Measurements from ENCODE around the gene C3orf70.

The C3orf70 gene

DNA sequence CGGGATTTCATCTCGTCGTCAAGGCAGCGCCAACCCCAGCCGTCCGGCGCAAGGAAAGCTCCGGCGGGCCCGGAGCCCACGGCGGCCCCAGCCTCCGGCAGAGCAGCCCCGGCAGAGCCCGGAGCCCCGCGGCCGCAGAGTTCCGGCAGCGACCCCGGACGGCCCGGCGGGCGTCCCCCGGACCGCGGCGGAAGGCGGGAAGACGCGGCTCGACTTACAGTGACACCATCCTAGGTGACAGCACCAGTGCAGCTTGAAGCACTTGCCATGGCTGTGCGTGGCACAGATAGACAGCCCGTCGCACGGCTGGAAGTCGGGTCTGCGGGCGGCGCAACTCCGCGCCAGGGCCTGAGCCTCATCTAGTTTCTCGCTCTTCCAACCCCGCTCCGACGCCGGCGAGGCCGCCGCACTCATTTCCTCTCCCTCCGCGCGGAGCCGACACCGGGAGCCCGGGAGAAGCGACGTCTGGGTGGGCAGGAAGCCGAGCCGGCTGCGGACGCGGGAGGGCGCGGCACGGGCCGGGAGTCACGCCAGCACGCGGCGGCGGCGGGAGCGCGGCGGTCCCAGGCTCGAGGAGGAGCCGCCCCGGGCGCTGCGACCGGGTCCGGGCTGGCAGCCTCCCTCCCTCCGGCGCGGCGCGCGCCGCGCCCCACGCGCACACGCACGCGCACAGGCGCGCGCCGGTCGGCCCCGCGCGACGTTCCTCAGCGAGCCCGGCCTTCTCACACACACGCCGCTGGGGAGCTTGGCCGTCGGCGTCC lies at the start of gene C3orf70:
C3orf70 (minus strand) TSS at position 651 of the 761 bp plus-strand sequence; CDS start at position 414, 237 bp downstream.
- DNase-seq = peak in 1 of 2 experiments; percentile 17

DNA sequence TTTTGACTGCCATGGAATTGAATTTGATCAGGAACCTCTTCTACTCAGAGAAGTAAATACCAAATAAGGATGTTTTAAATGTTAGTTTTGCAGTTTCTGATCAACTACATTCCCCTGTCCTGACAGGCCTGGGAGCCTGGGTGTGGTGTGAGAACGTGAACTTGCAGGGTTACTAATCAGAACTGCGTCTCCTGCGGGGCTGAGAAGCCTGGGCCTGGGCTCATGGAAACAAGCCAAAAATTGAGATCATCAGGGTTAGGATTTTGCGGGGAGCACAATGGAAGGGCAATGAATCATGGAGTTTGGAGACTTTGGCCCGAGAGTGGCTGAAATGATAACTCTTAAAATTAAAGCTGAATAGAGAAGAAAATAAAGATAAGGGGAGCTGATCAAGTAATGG lies 47.8 kb upstream of the C3orf70 start:
- DNase-seq = no peak

DNA sequence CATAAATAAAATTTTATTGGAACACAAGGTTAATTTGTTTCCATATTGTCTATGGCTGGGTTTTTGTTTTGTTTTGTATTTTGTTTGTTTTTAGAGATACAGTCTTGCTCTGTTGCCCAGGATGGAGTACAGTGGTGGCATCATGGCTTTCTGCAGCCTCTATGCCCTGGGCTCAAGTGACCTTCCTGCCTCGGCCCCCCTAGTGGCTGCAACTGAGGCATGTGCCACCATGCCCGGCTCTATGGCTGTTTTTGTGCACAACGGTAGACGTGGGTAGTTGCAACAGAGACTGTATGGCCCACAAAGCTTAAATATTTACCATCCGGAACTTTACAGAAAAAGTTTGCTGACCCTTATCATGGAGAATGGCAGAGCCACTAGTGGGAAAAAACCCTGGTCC lies 46.8 kb upstream of the C3orf70 start:
- no peak for DNase-seq

DNA sequence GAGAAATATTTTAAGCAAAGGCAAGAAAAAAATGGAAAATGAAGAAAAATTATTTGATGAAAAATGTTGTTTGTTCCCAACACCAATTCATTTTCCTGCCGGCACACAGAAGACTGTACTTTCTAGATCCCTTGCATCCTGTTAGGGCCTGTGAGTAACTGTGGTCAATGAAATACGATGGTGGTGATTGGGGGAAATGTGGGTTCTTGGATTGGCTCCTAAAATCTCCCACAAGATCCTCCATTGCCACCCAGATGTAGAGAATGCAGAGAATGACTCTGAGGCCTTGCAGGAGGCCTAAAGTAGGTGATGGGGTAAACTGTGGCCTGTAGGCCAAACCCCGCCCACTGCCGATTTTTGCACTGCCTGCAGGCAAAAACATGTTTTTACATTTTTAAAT lies 46.3 kb upstream of the C3orf70 start:
- DNase-seq = no peak

DNA sequence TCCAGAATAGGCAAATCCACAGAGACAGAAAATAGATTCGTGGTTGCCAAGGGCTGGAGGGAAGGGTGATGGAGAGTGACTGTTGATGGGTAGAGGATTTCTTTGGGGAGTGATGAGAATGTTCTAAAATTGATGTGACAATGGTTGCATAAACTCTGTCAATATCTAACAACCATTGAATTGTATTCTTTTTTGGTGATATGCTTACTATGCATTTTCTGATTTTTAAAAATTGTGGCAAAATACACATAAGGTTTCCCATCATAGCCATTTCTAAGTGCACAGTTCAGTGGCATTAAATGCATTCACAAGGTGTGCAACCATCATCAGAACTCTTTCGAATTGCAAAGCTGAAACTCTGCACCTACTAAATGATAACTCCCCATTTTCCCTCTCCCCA lies 44.2 kb upstream of the C3orf70 start:
- DNase-seq = no peak

DNA sequence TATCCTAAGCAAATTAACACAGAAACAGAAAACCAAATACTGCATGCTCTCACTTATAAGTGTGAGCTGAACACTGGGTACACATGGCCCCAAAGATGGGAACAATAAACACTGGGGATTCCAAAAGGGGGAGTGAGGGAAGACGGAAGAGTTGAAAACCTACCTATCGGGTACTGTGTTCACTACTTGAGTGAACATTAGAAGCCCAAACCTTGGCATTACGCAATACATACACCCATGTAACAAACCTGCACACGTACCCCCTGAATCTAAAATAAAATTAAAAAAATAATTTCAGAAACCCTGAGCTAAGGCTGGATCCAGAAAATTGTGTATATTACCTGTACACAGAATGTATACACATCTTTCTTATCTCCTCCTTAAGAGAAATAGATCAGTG lies 42.8 kb upstream of the C3orf70 start:
- no peak for DNase-seq

DNA sequence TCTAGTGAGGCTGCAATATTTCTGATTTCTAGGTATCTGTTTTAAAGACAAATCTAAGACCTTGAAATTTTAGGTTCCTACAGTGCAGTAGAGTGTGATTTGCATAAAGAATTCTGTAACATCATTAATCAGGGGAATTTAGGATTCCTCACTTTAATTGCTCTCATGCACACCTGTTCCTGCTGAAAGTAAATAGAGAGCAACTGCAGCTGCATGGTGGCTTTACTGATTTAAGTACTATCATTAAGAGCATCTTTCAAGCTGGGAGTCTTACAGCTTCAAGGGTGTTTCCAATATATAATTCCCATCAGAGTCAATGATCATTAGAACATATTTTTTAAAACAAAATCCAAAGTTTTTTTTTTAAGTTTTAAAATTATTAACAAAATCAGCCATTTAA lies 36.0 kb upstream of the C3orf70 start:
- no peak for DNase-seq

- DNase-seq = no peak
These were observed 34.5 kb upstream of the C3orf70 start for GRCh38 chr3:185187391-185187790.

- DNase-seq = peak in 1 of 2 experiments; percentile 15
These were observed 24.0 kb upstream of the C3orf70 start for GRCh38 chr3:185176750-185177359.

DNA sequence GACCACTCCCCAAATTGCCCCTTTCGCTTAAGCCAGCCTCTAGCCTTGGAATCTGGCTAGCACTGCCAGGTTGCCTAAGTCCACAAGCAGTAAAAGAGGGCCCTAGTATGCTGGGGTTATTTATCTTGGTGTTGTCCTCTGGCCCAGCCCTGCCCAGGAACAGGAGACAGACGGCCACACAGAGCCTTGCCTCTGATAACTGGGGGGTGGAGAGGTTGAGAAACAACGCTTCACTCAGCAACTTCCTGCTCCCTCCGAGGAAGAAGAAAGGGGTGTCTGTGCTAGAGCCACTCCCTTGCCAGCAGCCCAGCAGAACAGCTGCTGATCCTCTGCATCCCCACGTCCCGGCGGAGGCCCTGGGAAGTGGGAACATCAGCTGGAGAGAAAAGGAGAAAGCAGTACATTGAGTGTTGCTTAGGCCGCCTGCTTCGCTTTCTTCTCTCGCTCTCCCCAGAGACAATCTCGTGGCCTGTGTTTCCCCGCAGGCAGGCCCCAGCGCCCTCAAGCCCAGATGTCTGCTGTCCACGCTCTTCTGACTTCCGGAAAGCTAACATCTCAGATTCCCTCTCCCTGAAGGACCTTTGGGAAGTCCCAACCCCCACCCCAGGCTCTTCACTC lies 22.6 kb upstream of the C3orf70 start:
- no peak for DNase-seq

DNA sequence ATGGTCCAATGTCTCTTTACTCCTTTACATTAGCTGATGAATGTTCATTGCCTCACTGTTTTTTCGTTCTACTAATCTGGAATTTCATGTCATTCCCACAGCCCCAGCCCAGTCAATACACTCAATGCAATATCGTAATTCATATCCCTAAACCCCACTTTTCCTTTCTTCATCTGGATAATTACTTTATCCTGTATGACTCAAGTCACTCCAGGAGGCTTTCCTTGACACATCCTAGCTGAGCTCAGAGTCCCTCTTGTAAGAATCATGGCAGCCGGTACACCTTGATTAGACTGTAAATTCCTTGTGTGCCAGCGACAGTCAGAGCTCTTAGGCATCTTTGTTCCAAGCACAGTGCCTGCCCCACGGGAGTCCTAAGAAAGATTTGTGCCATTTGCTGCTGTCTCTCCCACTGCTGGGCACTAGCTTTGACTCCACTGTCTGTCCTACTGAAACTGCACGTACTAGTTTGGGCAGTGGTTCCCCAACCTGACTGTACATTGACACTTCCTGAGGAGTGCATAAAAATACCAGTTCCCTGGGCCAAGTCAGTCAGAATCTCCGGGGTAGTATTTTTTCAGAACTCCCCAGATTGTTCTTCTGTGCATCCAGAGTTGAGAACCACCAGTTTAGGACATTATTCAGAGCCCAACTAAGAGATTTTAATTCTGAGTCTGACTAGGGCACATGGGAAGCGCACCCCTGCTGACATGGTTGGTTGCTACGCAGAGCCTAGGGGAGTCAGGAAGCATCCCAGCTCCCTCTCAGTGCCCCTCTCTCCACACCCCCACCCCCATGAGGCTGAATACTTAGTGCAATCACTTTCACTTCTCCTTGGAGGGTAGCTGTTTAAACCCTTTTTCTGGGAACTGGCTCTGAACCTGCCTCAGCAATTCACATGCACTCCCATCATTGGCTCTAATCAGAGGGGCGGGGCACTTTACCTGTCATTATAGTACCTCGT lies 19.5 kb upstream of the C3orf70 start:
- DNase-seq = no peak

- DNase-seq = no peak
These were observed 11.8 kb upstream of the C3orf70 start for GRCh38 chr3:185164428-185165217.

- DNase-seq = no peak
These were observed 9.8 kb upstream of the C3orf70 start for GRCh38 chr3:185162634-185163033.

GRCh38 chr3:185161761-185162160 lies 8.9 kb upstream of the C3orf70 start:
- DNase-seq = no peak

DNA sequence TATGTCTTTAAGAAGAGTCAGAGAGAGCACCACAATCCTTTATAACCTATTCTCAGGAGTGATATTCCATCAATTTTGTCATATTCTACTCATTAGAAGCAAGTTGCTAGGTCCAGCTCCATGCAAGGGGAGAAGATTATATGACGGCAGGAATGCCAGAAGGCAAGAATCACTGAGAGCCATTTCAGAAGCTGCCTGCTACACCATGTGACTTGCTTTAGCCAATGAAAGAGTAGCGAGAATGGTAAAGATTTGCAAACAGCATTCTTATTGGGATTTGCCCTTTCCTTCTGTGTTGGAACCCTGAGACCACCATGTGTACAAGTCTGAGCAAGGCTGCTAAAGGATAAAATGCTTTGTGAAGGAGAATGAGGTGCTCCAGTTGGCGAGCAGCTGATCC lies 4.5 kb upstream of the C3orf70 start:
- DNase-seq = no peak

DNA sequence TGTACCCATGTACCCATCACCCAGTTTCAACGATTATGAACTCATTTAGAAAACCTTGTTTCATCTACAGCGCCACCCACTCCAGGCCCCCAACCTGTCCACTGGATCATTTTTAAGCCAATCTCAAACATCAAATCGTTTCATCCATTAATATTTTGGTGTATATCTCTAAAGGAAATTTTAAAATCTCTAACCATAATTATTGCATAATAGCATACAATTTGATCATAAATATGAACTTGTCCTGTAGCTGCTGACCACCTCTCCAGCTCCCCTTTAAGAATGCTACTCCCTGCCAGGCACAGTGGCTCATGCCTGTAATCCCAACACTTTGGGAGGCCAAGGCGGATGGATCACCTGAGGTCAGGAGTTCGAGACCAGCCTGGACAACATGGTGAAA lies 2.8 kb upstream of the C3orf70 start:
- DNase-seq = no peak

DNA sequence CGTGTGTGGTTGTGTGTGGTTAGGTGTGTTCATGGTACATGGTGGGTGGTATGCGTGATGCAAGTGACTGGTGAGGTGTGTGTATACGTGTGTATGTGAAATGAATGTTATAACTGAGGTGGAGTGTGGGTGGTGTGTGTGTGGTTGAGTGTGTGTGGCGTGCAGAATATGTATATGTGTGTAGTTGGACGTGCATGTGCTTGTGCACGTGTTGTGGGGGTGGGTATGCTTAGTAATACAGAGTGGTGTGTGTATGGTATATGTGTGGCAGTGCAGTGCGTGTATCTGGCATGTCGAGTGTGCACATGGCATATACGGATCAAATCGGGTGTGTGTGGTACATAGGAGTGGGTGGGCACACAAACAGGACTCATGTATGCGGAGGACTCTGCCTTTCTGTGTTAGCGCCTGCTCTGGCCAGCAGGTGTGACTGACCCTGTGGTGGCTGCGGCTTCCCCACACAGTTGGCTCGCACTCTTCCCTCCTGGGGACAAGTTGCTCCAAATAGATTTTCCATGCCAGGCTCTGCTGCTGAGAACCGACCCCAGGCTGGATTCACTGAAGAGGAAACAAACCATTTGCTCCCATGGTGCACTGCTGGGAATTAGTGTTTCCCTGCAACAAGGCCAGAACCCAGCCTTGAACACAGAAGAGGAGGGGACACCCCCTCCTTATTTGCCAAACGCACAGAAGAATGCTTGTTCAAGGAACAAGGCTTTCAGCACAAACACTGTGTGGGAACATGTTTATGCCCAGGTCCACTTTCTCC lies 1.2 kb upstream of the C3orf70 start:
- no peak for DNase-seq

GRCh38 chr3:185153171-185153771 lies 411 bp upstream of the C3orf70 start:
- DNase-seq = no peak

GRCh38 chr3:185151964-185152409 lies 873 bp downstream of the C3orf70 start:
- no peak for DNase-seq

DNA sequence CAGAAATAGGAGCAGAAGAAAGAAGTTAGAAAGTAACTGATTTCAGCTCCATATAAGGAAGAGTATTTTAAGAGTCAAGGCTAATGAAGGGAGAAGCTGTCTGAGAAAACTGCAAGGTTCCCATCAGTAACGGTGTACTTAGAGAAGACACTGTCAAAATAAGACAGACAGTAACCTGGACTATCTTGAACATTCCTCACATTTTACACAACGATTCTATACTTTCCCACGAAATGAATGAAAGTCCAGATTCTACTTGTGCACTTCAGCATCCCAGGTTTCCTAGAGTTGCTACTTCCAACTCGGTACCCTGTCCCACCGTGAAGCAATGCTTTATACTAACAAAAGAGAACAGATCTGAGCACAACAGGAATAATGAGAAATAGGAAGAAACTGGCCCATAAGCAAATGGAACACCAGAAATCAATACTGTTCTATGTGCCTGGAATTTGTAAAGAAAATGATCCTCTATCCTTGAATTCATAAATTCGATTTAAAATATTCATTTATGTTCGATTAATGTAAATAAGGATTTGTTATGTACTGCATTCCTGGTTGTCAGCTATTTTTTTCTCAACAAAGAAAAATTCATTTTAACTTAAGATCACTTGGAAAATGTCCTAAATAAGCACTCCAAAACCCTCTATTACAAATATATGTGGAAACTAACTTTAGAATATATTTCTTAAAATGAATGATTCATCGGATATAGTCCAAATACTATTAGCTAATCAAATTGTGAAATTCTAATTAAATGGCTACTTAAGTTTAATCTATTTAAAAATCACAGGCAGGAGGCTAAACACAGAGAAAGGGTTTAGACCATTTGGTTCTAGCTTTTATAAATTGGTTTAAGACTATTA lies 1.5 kb downstream of the C3orf70 start:
- DNase-seq = no peak

All from SW 1271 (cell line).